ENCODE results near the gene SPHK1.

Gene SPHK1

DNA sequence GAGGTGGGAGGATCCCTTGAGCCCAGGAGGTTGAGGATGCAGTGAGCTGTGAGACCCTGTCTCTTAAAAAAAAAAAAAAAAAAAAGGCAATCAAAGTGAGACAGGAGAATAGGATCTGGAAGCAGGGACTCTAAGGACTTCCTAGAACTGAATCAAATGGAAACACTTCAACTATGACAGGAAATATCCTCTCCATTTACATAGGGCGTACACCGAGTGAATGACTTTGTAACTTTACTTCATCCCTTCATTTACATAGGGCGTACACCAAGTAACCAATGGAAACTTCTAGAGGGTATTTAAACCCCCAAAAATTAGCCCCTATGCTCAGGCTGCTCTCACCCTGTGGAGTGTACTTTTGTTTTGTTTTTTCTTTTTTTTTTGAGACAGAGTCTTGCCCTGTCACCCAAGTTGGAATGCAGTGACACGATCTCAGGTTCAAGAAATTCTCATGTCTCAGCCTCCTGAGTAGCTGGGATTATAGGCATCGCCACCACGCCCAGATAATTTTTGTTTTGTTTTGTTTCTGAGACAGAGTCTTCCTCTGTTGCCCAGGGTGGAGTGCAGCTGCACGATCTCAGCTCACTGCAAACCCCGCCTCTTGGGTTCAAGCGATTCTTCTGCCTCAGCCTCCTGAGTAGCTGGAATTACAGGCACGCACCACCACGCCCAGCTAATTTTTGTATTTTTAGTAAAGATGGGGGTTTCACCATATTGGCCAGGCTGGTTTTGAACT lies 21.1 kb upstream of the SPHK1 start:
- no peak for DNase-seq (ENCODE audit: low spot score)

DNA sequence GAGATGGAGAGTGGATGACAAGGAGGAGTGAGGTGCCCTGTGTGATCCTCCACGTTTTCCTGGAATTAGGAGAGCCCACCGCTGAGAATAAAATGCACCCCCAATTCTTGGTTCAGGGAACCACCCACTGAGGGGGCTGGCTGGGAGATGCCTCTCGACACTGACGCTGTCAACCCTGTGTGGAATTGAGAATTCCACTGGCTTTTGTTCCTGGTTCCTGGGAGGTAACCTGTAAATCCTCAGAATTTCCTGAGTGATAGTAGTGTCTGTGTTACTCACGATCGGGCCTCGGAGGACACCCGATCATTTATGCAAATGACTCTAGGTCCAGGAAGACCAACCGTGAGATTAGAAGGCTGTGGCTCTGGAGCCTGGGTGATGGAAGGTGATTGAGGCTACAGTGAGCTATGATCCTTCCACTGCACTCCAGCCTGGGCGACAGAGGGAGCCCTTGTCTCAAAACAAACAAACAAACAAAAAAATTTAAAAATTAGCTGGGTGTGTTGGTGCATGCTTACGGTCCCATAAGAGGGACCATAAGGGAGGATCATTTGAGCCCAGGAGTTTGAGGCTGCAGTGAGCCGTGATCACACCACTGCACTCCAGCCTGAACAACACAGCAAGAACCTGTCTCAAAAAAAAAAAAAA lies 19.0 kb upstream of the SPHK1 start:
- DNase-seq (ENCODE audit: low spot score) = no peak

GRCh38 chr17:76366247-76366646 lies 18.2 kb upstream of the SPHK1 start:
- no peak for DNase-seq (ENCODE audit: low spot score)

- DNase-seq (ENCODE audit: low spot score) = no peak
Measured at GRCh38 chr17:76367642-76368041, 16.8 kb upstream of the SPHK1 start.

DNA sequence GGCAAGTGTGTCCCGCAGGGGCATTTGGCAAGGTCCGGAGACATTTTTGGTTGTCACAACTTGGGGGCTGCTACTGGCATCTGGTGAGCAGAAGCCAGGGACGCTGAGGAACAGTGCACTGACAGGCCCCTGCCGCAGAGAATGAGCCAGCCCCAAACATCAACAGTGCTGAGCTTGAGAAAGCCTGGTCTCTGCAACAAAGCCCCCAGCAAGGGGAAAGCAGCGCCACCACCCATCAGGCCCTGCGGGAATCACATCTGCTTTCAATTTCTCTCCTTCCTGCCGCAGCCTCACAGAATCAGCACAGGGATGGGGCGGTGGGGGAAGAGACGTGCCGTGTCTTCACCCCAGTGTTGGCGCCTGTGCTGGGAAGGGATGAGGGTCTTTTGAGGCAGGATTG lies 15.9 kb upstream of the SPHK1 start:
- DNase-seq (ENCODE audit: low spot score) = peak; percentile 59

DNA sequence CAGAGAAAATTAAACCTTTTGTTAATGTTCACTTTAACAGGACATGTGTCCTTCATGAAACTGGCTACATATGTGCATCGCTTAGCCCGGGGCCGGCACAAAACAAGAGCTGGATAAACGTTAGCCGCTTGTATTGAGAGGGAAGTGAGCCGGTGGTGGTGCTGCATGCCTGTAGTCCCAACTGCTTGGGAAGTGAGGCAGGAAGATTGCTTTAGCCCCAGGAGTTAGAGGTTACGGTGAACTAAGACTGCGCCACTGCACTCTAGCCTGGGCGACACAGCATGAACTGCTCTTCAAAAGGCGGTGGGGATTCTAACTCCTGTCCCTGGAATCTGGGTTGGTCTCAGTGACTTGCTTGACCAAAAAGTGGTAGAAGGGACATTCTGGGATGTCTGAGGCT lies 15.0 kb upstream of the SPHK1 start:
- no peak for DNase-seq (ENCODE audit: low spot score)

- DNase-seq (ENCODE audit: low spot score) = no peak
Measured at GRCh38 chr17:76369804-76370203, 14.6 kb upstream of the SPHK1 start.

DNA sequence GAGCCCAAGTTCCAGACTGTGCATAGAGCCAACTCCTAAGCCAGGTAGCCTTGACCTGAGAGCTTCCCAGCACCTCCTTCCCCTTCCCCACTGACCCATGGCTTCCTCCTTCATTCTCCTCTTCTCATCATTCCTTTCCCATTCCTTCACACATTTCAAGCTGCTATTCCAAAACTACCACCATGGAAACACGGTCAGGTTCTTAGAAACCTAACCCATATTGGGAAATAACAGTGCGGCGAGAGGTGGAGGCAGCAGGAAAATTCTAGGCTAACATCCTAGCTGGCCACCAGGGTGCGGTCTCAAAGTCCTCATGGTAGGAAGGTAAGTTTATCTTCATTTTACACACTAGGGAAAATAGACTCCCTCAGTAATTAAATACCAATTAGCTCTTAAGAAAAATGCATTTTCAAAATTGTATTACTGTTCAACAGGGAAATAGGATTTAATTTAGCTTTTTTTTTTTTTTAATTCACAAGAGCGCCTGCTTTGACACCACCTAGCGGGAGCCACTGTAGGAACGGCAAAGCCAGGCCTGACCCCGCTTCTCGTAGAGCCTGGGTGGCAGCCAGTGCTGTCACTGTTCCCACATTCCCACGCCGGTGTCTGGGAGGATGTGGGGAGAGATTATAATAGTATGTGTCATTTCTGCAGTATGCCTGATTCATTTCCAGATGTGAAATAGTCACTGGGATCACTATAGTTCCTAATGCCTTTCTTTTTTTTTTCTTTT lies 14.0 kb upstream of the SPHK1 start:
- peak; percentile 94 for DNase-seq (ENCODE audit: low spot score)

DNA sequence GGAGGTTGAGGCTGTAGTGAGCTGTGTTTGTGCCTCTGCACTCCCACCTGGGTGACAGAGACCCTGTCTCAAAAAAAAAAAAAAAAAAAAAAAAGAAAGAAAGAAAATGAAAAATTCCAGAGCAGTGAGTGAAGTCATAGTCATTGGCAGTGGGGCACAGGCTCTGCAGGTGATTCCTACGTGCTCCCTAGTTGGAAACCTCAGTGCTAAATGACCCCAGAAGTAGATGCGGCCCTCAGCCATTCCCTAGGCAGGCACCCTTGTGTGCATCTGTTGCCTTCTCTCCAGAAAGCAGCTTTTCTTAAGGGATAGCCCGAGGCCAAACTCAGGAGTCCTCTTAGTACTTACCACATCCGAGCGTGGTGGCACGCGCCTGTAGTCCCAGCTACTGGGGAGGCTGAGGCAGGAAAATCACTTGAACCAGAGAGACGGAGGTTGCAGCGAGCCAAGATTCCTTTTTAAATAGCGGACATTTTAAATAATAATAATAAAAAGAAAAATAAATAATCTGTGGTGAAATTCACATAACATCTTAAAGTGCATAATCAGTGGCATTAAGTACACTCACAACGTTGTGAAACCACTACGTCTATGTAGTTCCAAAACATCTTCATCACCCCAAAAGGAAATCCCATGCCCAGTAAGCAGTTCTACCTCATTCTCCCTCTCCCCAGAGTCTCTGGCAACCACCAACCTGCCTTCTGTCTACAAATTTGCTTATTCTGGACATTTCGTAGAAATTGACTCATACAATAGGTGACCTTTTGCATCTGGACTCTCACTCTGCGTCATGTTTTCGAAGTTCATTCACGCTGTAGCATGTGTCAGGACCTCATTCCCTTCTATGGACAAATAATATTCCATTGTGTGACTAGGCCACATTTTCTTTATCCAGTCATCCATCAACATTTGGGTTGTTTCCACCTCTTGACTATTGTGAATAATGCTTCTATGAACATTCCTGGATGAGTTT lies 12.5 kb upstream of the SPHK1 start:
- DNase-seq (ENCODE audit: low spot score) = peak; percentile 74

DNA sequence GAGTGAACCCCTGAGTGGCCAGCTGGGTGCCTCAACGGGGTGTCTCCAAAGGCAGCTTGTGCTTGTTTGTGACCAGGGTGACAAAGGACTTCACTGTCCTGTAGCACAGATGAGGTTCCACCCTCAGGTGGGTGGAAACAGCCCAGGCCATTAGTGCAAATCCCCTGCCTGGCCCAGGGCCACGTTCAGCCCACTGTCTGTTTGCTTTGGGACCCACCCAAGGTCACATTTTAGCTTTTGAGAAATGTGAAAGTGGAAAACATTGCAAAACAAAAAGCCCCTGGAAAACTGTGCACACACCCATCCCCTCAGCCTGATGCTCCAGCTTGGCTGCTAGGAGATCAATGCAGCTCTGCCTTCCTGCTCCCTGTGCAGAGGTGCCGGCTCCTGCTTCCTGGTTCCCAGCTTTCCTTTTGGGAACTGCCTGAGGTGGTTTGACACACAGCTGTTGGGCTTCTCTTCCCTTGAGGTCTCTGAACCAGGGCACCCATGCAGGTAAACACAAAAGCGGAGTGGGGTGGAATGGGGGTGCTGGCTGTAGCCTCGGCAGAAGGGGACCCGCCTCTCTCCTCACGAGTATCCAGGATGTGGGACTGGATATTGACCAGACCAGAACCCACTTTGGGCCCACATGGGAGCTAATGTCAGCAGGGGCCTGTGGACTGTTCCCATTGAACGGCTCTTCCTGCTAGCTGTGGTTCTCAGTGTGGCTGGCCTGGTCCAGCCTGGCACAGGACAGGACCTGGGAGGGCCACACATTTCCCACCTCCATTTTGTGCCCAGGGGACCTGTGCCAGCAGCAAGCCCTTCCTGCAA lies 7.9 kb upstream of the SPHK1 start:
- DNase-seq (ENCODE audit: low spot score) = no peak

GRCh38 chr17:76378548-76379274 lies 5.7 kb upstream of the SPHK1 start:
- no peak for DNase-seq (ENCODE audit: low spot score)

- DNase-seq (ENCODE audit: low spot score) = no peak
Measured at GRCh38 chr17:76379275-76379641, 5.2 kb upstream of the SPHK1 start.

GRCh38 chr17:76379646-76380376 lies 4.6 kb upstream of the SPHK1 start:
- DNase-seq (ENCODE audit: low spot score) = no peak

GRCh38 chr17:76381633-76382350 lies 2.6 kb upstream of the SPHK1 start:
- no peak for DNase-seq (ENCODE audit: low spot score)

DNA sequence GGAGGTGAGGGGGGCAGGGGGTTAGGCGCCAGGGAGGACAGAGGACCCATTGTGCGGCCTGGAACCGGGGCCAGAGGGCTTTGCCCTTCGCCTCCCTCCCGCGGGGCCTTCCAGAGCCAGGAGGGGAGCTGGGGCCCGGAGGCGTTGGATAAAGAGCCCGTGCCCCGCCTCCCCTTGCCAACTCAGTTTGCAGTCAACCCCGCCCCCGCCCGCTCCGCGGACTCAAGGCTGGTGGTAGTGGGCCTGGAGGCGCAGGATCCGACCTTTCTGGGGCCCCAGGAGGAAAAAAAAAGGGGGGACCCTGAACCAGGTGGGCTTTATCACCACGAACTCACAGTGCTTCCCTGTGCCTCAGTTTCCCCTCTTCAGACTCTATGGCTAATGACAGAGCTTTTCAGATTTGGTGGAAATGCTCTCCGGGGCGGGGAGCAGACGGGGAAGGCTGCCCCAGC lies 2.0 kb upstream of the SPHK1 start:
- DNase-seq (ENCODE audit: low spot score) = no peak

- DNase-seq (ENCODE audit: low spot score) = peak; percentile 63
Measured at GRCh38 chr17:76382803-76383545, 1.4 kb upstream of the SPHK1 start.

GRCh38 chr17:76383546-76384221 lies 725 bp upstream of the SPHK1 start:
- peak; percentile 51 for DNase-seq (ENCODE audit: low spot score)

Data from AG08395 (cell line).